ENCODE measurements around the gene COX19. TPM values are rescaled to one million over a fixed set of nuclear protein-coding genes. Genes with fewer than 3 reads are reported as not detected.

The COX19 gene
- total RNA-seq, 1 experiment from 2014 or later = 14.4 TPM

- DNase-seq (ENCODE audit: low read depth, low spot score) (no peak), ATAC-seq (no peak)
- in situ Hi-C loops (cut with HindIII; ENCODE audit: low pct_unique_long_range_greater_than_20kb, low sequenced_read_pairs) = loop anchor here (25.0 kb wide), 1 partner anchor 181 kb away; a partner anchor contains a TSS
- Histone ChIP-seq H3K4me3 (ENCODE audit: low read depth in 2 of 2, low read length in 2 of 2) (no peak overlapping the region), H3K36me3 (ENCODE audit: control insufficient read depth, insufficient read depth, low read length) (no peaks in the 10 kb centered on the region), H3K27me3 (ENCODE audit: control insufficient read depth, insufficient read depth, low read length) (no peaks in the 10 kb centered on the region), H3K4me1 (ENCODE audit: control insufficient read depth, insufficient read depth, low read length) (0 out of 2 replicates have a peak, but pooled peaks cover 4% of the 10 kb centered on the region), H3K27ac (ENCODE audit: low read length) (no peak overlapping the region), H3K9me3 (ENCODE audit: control insufficient read depth, insufficient read depth, low read depth, low read length) (no peaks in the 10 kb centered on the region)
- ChIA-PET CTCF (interaction anchor here (0.6 to 0.7 kb wide), 2 partner anchors 120 to 228 kb away, joined by 6 to 8 read pairs; no protein-coding TSS in a partner anchor), POLR2A (no interaction called here)
- TF ChIP-seq TCF7L2 (IDR thresholded peaks at IDR 0.05; ENCODE audit: low read depth, low read length) = no peak
- no peak for TF ChIP-seq REST (IDR thresholded peaks at IDR 0.05; ENCODE audit: insufficient read depth in 1 of 2, low read depth in 2 of 2, low read length in 1 of 2)
- no peak for TF ChIP-seq CTCF (IDR thresholded peaks at IDR 0.05)
- no TSS peak for BruUV-seq (replicated peaks)
- intact Hi-C loops (cut with micrococcal nuclease; ENCODE audit: unreplicated experiment) = no loop called here
These were observed 19.3 kb downstream of the COX19 start for GRCh38 chr7:956031-956430.

- Histone ChIP-seq H3K9me3 (ENCODE audit: control insufficient read depth, insufficient read depth, low read depth, low read length) (no peaks in the 10 kb centered on the region), H3K4me3 (ENCODE audit: low read depth in 2 of 2, low read length in 2 of 2) (peak within 1 kb of the TSS; percentile 44 to 46), H3K36me3 (ENCODE audit: control insufficient read depth, insufficient read depth, low read length) (no peaks in the 10 kb centered on the region), H3K27me3 (ENCODE audit: control insufficient read depth, insufficient read depth, low read length) (no peaks in the 10 kb centered on the region), H3K4me1 (ENCODE audit: control insufficient read depth, insufficient read depth, low read length) (0 out of 2 replicates have a peak, but pooled peaks cover 4% of the 10 kb centered on the region), H3K27ac (ENCODE audit: low read length) (no peak within 1 kb of the TSS)
- ATAC-seq (peak; percentile 77), DNase-seq (ENCODE audit: low read depth, low spot score) (no peak)
- CTCF ChIA-PET = interaction anchor here (0.9 kb wide), 1 partner anchor 42 kb away, joined by 4 read pairs; no protein-coding TSS in a partner anchor
- no TSS peak for BruUV-seq (replicated peaks)
- POLR2A ChIA-PET = interaction anchor here (0.6 kb wide), 1 partner anchor 397 kb away, joined by 3 read pairs; no protein-coding TSS in a partner anchor
- TF ChIP-seq SIN3A (IDR thresholded peaks at IDR 0.05; ENCODE audit: borderline replicate concordance, insufficient read depth, low read depth, low read length) (no peak), POLR2AphosphoS5 (IDR thresholded peaks at IDR 0.05; ENCODE audit: low read depth, low read length) (no peak), CTCF (IDR thresholded peaks at IDR 0.05) (peak; percentile 92; the same call in 1 of the 2 replicates)
- in situ Hi-C loops (cut with HindIII; ENCODE audit: low pct_unique_long_range_greater_than_20kb, low sequenced_read_pairs) (loop anchor here (25.0 kb wide), 1 partner anchor 183 kb away; a partner anchor contains a TSS), intact Hi-C loops (cut with micrococcal nuclease; ENCODE audit: unreplicated experiment) (loop anchor here (2.0 kb wide), 1 partner anchor 40 kb away; no protein-coding TSS in a partner anchor)
These were observed 20.8 kb downstream of the COX19 start, which contains the start of gene ADAP1 for GRCh38 chr7:954330-955238. TSS of gene ADAP1 (minus strand) at chr7:954680. CDS start at chr7:954477, 203 bp downstream.

Data from Panc1 (cell line).